Activated T-helper 2 cell treated with anti-CD3 and anti-CD28 coated beads, Interferon-gamma antibody, Interleukin-2, Interleukin-4, amounts not matched to agents 10 μg/mL and 5 μg/mL and 100 μg/mL, durations not matched to agents 14 hours and 24 hours and 36 hours (primary cell): ENCODE results near the gene TMEM163. TPM values are rescaled to one million over a fixed set of nuclear protein-coding genes. Genes with fewer than 3 reads are reported as not detected.

Experiments
- DNase-seq: peaks from one replicate; pipeline ENCODE4 v3.0.0; 2021; ENCODE audit warnings: low spot score
- H3K27ac Mint-ChIP-seq: one replicate; pipeline ENCODE4 v1.8.0; 2021; ENCODE audit warnings: mixed read lengths
- H3K27me3 Mint-ChIP-seq: one replicate; pipeline ENCODE4 v1.8.0; 2021; ENCODE audit warnings: low read depth, mixed read lengths
- H3K36me3 Mint-ChIP-seq: one replicate; pipeline ENCODE4 v1.8.0; 2021; ENCODE audit warnings: low read depth, mixed read lengths
- H3K4me1 Mint-ChIP-seq: one replicate; pipeline ENCODE4 v1.8.0; 2021; ENCODE audit warnings: low read depth, mixed read lengths
- H3K4me3 Mint-ChIP-seq: one replicate; pipeline ENCODE4 v1.8.0; 2021; ENCODE audit warnings: low read depth, mild to moderate bottlenecking, moderate library complexity, mixed read lengths
- H3K9me3 Mint-ChIP-seq: one replicate; pipeline ENCODE4 v1.8.0; 2021; ENCODE audit warnings: mixed read lengths
- intact Hi-C: fragments of 100-400 bp; cut with micrococcal nuclease; formaldehyde crosslinking; loops from one replicate; pipeline ENCODE4 v1.15.1; 2023
- total RNA-seq: library from RNA; stranded (reverse); gene quantifications from 2 replicates; pipeline ENCODE4 v1.2.3, GENCODE V29; 2022

The TMEM163 gene
- total RNA-seq, 1 donor from 2014 or later = 0.27 TPM

DNA sequence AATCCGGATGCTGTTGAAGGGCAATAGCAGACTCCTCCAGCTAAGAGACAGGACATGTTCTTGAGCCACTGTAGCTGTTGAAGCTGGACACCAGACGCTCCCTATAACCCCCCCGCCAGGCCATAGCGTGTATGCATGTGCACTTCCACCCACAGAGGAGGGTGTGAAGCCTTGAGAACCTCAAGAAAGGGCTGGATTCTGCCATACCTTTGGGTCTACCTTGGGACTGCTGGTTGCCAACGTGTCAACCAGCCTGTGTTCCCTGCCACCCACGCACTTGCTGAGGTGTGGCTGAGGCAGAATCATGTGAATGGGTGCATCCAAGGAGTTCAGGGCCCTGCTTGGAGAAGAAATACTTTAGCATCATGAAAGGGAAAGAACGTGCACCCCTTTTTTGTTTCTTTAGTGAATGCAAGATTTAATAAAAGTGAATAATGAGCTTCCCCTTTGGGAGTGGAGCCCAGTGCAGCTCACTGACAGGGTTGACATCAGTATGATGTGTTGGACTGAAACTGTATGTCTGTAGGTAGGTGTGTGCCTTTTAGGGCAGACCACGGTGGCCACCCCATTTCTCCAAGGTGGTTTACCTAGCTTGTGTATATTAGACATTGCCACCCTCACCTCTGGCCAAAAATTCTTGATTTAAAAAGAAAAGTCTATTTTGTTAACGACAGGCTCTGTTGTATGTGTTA is 266.6 kb downstream of the TMEM163 start:
- H3K27me3 Mint-ChIP-seq = no peaks in the 10 kb centered on the region
- intact Hi-C loops = no loop called here
- DNase-seq = no peak

DNA sequence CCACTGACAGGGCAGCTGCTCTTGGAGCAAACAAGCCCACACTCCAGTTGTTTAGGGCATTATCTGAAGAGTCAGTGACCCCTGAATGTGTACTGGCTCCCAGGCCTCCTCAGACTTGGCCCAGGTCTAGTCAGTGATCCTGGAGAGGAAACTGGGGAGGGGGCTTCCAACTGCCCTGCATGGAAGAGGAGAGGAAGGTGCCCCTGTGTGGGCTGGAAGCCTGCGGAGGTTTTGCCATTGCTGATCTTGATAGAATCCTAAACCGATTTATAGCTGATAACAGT is 267.5 kb downstream of the TMEM163 start:
- H3K36me3 Mint-ChIP-seq = no peaks in the 10 kb centered on the region
- intact Hi-C loops = loop anchor here (1.0 kb wide), 2 partner anchors 333 to 447 kb away; no protein-coding TSS in a partner anchor
- no peak overlapping the region for H3K4me3 Mint-ChIP-seq
- H3K4me1 Mint-ChIP-seq = no peaks in the 10 kb centered on the region
- no peaks in the 10 kb centered on the region for H3K27me3 Mint-ChIP-seq
- no peaks in the 10 kb centered on the region for H3K9me3 Mint-ChIP-seq
- no peak overlapping the region for H3K27ac Mint-ChIP-seq
- DNase-seq = no peak

More for the DNA sequence above, 266.6 kb downstream of the TMEM163 start:
- Mint-ChIP-seq H3K4me3 (no peak overlapping the region), H3K27ac (no peak overlapping the region), H3K4me1 (no peaks in the 10 kb centered on the region), H3K9me3 (no peaks in the 10 kb centered on the region), H3K36me3 (no peaks in the 10 kb centered on the region)

DNA sequence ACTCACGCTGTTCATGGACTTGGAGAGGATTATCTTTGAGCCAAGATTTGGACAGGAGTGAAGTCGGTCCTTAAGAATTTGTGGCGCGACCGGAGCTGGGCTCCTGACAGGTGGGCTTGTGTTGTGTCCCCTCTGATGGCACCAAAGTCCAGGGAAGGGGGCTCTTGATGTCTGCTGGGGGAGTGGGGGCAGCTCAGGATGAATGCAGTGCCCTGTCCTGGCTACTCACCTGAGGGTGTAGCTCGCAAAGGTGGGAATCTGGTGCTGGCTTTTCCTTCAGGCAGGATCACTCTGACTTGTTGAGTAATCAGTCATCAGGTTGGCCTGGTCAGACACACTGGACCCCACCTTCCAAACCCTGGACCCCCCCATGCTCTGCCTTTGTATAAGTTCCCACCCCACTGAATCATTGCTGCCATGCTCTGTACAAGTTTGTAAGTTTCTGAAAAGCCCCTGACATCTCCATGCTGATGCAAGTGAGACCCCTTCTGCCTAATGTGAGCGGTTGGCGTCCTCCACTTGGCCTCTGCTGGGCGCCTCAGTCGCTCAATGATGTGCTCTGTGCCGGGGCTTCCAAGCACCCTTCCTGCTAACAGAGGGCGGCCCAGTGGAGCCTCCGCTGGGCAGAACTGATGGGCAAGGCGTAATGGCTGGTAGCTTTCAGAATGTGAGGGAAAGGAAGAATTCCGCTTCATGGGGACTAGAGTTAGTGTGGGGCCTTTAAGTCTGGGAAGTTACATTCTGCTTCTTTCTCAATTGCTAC is 268.9 kb downstream of the TMEM163 start:
- H3K27me3 Mint-ChIP-seq = no peaks in the 10 kb centered on the region
- intact Hi-C loops = no loop called here
- H3K4me3 Mint-ChIP-seq = no peak overlapping the region
- no peak for DNase-seq
- no peak overlapping the region for H3K27ac Mint-ChIP-seq
- no peaks in the 10 kb centered on the region for H3K9me3 Mint-ChIP-seq
- H3K4me1 Mint-ChIP-seq = no peaks in the 10 kb centered on the region
- H3K36me3 Mint-ChIP-seq = no peaks in the 10 kb centered on the region

DNA sequence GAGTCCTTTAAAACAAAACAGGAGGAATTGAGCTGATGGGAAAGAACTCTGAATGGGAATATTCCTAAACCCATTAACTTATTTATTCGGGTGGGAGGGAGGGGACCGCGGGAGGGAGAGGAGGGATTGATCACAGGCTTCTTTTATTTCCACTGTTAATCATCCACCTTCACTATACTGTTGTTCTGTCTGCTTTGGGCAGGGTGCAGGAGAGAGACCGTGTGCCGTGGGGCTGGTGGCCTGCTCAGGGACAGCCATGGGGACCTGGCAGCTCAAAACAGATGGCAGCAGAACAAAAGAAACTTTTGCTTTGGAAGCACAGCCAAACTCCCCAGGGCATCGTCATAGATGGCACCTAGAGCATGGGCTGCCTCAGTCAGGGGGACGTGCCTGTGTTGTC is 269.6 kb downstream of the TMEM163 start:
- intact Hi-C loops = no loop called here

DNA sequence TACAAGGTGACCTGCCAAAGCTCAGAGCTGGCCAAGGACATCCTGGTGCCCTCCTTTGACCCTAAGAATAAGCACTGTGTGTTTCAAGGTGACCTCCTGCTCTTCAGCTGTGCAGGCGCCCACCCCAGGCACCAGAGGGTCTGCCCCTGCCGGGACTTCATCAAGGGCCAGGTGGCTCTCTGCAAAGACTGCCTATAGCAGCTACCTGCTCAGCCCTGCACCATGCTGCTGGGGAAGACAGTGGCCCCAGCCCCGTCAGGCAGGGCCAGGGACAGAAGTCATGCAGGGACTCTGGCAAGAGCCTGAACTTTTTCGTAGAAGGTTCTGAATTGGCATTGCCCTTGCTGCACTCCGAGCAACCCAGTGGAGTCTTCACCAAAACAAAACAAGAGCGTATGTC is 270.1 kb downstream of the TMEM163 start:
- no peaks in the 10 kb centered on the region for H3K36me3 Mint-ChIP-seq
- H3K9me3 Mint-ChIP-seq = no peaks in the 10 kb centered on the region
- no peak for DNase-seq
- no peaks in the 10 kb centered on the region for H3K27me3 Mint-ChIP-seq
- intact Hi-C loops = no loop called here
- no peak overlapping the region for H3K4me3 Mint-ChIP-seq
- H3K27ac Mint-ChIP-seq = no peak overlapping the region
- H3K4me1 Mint-ChIP-seq = no peaks in the 10 kb centered on the region

More for the DNA sequence above, 269.6 kb downstream of the TMEM163 start:
- DNase-seq = no peak
- H3K4me3 Mint-ChIP-seq = no peak overlapping the region
- no peaks in the 10 kb centered on the region for H3K4me1 Mint-ChIP-seq
- H3K36me3 Mint-ChIP-seq = no peaks in the 10 kb centered on the region
- no peaks in the 10 kb centered on the region for H3K9me3 Mint-ChIP-seq
- H3K27ac Mint-ChIP-seq = no peak overlapping the region
- H3K27me3 Mint-ChIP-seq = no peaks in the 10 kb centered on the region

DNA sequence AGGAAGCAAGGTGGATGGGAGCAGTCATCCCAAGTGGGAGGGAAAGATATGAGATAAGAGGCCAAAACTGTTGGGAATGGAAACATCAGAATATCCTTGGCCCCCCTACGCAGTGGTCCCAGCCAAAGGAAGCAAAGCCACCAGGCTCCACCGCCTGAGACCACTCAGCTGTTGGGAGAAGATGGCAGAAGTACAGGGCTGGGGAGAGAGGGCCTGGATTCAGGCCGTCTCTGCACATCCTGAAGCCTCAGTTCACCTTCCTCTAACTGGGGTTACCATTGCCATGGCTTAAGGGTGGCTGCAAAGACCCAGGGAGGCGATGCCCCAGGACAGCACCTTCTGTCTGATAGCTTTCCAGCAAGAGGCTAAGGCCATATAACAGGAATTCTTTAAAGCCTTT is 271.1 kb downstream of the TMEM163 start:
- H3K4me3 Mint-ChIP-seq = no peak overlapping the region
- no peaks in the 10 kb centered on the region for H3K9me3 Mint-ChIP-seq
- no peaks in the 10 kb centered on the region for H3K36me3 Mint-ChIP-seq
- DNase-seq = no peak
- intact Hi-C loops = no loop called here
- no peak overlapping the region for H3K27ac Mint-ChIP-seq
- H3K27me3 Mint-ChIP-seq = no peaks in the 10 kb centered on the region
- H3K4me1 Mint-ChIP-seq = no peaks in the 10 kb centered on the region

DNA sequence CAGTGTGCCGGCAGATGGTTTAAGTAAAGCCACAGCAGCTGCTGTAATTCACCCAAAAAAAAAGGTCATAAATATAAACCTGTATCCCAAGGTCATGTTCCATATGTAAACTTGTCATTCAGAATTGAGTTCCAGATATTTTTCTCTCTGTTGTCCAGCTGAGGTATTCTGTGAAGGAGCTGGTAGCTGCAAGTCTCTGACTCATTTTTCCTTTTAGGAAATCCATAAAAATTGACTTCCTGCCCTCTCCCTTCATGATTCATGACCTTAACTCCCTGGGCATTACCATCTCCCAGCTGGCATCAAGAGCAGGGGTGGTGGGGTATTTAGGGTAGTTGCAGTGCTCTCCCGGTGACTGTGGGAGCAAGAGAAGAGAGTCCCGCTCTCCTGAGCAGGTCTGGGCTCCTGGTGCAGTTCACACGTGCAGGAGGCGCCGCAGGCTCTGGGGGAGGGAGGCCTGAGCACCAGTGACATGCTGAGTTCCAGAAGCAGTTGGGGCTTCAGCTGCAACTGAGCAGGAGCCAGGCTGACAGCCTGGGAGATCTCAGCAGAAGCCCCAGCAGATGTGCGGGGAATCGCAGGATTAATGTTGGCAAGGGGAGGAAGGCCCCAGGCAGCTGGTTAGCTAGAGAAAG is 272.3 kb downstream of the TMEM163 start:
- no peak overlapping the region for H3K4me3 Mint-ChIP-seq
- no peak for DNase-seq
- H3K9me3 Mint-ChIP-seq = no peaks in the 10 kb centered on the region
- intact Hi-C loops = no loop called here
- H3K27ac Mint-ChIP-seq = no peak overlapping the region
- no peaks in the 10 kb centered on the region for H3K27me3 Mint-ChIP-seq
- no peaks in the 10 kb centered on the region for H3K36me3 Mint-ChIP-seq
- no peaks in the 10 kb centered on the region for H3K4me1 Mint-ChIP-seq

DNA sequence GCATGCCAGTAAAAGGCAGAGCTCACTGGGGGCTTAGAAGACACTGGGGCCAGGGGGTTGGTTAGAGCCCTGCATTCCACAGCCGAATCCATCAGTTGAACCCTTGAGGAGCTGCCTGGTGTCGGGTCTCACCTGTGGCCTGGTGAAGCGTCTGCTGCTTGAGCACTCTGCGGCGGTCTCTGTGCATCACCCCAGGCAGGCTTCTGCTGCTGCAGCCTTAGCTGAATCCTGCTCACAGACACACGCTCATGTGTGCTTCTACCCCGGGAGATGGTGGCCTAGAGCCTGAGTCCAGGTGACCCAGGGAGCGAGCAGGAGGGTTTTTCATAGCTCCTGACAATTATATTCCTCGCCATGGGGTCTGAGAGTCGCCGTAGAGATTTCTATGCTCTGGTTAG is 272.8 kb downstream of the TMEM163 start:
- no peaks in the 10 kb centered on the region for H3K27me3 Mint-ChIP-seq
- no peak overlapping the region for H3K4me3 Mint-ChIP-seq

DNA sequence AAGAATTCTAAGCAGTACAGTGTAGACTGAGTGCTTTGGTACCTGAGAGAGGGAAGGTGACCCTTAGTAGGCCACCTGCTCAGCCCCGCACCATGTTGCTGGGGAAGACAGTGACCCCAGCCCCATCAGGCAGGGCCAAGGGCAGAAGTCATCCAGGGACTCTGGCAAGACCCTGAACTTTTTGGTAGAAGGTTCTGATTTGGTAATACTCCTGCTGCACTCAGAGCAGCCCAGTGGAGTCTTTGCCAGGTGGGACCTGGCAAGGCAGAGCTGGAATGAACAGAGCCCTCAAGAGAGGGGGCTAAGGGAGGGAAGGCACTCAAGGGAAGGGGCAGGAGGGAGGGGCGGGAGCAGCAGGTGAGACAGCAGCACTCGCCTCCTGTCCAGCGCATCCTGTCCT is 273.7 kb downstream of the TMEM163 start:
- no peaks in the 10 kb centered on the region for H3K4me1 Mint-ChIP-seq
- H3K9me3 Mint-ChIP-seq = no peaks in the 10 kb centered on the region
- intact Hi-C loops = no loop called here
- DNase-seq = no peak
- H3K4me3 Mint-ChIP-seq = no peak overlapping the region
- no peak overlapping the region for H3K27ac Mint-ChIP-seq
- no peaks in the 10 kb centered on the region for H3K36me3 Mint-ChIP-seq
- H3K27me3 Mint-ChIP-seq = no peaks in the 10 kb centered on the region

More for the DNA sequence above, 272.8 kb downstream of the TMEM163 start:
- H3K4me1 Mint-ChIP-seq = no peaks in the 10 kb centered on the region
- H3K27ac Mint-ChIP-seq = no peak overlapping the region
- H3K36me3 Mint-ChIP-seq = no peaks in the 10 kb centered on the region
- no peak for DNase-seq
- intact Hi-C loops = no loop called here
- H3K9me3 Mint-ChIP-seq = no peaks in the 10 kb centered on the region

DNA sequence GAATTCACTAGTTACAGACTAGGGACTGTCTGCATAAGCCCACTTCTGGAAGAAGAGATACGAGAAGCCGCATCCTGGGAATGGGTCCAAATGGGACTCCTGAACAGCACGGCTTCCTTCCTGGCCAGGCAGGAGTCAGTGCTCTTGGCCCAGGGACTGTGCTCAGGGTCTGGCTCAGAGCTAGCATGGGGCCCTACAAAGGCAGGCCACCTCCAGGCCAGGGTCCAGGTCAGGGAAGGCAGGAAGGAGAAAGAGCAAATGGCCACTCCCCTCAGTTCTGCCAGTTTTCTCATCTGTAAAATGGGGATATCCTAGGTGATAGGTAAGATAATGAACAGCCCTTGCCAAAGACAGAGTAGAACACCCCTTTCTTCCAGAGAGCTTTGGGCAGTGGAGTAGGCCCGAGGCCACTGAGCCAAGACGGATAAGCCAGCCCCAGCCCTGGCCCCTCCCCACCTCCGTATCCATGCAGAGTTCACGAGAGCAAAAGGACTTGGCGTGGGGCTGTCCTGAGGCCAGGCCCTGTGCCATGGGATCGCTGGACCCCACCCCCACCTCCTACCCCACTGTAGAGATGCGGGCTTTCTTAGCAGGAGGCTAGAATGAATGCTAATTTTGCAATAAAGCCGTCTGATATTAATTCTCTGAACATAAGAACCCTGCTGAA is 274.9 kb downstream of the TMEM163 start:
- Mint-ChIP-seq H3K4me1 (no peaks in the 10 kb centered on the region), H3K36me3 (no peaks in the 10 kb centered on the region), H3K4me3 (no peak overlapping the region), H3K27ac (no peak overlapping the region), H3K27me3 (no peaks in the 10 kb centered on the region), H3K9me3 (no peaks in the 10 kb centered on the region)
- intact Hi-C loops = no loop called here
- no peak for DNase-seq

DNA sequence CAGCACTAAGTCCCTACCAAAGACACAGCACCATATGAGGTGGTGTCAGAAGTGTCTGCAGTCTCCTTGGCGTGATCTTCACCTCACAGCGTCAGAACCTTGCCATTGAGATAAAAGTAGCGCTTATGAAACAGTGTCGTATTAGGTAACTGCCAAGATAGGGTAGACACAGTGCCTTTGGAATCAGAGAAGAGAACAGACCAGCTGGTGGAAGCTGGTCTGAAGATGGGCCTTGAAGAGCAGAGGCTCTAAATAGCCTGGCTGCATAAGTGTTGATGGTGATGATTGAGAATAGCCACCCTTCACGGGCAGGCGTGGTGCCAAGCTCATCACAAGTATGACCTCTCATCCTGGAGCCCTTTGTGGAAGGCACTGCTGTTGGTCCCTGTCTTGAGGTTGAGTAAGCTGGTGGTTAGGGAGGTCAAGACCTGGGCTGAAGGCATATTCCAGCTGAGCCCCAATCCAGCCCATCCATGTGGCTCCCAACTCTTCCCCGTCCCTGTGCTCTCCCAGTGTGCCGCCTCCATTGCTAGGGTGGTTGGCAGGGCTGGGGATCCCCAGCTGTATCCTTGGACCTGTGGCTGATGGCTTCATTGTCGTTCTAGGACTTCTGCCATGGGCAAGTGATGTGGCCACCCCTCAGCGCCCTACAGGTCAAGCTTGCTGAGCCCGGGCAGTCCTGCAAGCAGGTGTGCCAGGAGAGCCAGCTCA is 277.5 kb downstream of the TMEM163 start:
- Mint-ChIP-seq H3K4me3 (no peak overlapping the region), H3K27me3 (no peaks in the 10 kb centered on the region), H3K36me3 (no peaks in the 10 kb centered on the region), H3K4me1 (no peaks in the 10 kb centered on the region), H3K27ac (no peak overlapping the region), H3K9me3 (no peaks in the 10 kb centered on the region)
- DNase-seq = no peak
- intact Hi-C loops = no loop called here

DNA sequence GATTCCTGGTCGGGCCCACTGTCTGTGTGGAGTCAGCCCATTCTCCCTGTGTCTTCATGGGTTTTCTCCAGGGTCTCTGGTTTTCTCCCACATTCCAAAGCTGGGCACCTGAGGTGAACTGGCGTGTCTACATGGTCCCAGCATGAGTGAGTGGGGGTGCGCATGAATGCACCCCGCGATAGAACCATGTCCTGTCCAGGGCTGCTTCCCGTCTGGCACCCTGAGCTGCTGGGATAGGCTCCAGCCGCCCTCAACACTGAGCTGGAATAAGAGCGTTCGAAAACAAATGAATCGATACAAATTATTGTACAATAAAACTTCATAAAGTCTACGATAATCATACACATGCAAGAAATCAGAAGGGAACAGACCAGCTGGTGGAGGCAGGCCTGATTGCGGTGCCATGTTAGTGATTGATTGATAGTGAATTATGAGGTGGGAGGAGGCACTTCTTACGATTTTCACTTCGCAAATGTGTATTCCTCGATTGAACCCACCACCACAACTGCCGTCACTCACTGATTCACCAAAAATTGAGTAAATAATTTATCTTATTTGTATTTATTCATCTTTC is 278.4 kb downstream of the TMEM163 start:
- DNase-seq = no peak
- Mint-ChIP-seq H3K36me3 (no peaks in the 10 kb centered on the region), H3K27ac (no peak overlapping the region), H3K27me3 (no peaks in the 10 kb centered on the region), H3K9me3 (no peaks in the 10 kb centered on the region), H3K4me1 (no peaks in the 10 kb centered on the region), H3K4me3 (no peak overlapping the region)
- intact Hi-C loops = no loop called here
